Liver (tissue), 9 donors: ENCODE data around the gene KLHDC7B. TPM values are rescaled to one million over a fixed set of nuclear protein-coding genes. Genes with fewer than 3 reads are reported as not detected.

ENCODE experiments used
- DNase-seq: peaks from one replicate; pipeline ENCODE4 v3.0.0-alpha.2; 2017; ENCODE audit warnings: low spot score
- H3K27ac ChIP-seq, 2 donors: one replicate each; pipeline ENCODE4 v1.7.0; 2013; ENCODE audit warnings: inconsistent platforms in 2 of 2, low read length in 2 of 2, control low read depth in 1 of 2, low read depth in 1 of 2, mild to moderate bottlenecking in 1 of 2
- H3K27me3 ChIP-seq, 4 donors: one replicate each; pipeline versions ENCODE4 v1.6.1 to v1.7.0; 2013; ENCODE audit warnings: low read length in 3 of 4, inconsistent platforms in 1 of 4, mild to moderate bottlenecking in 1 of 4, moderate library complexity in 1 of 4; ENCODE audit not compliant: control insufficient read depth in 4 of 4, insufficient read depth in 4 of 4
- H3K36me3 ChIP-seq, 4 donors: one replicate each; pipeline versions ENCODE4 v1.6.1 to v1.7.0; 2013; ENCODE audit warnings: low read length in 3 of 4, mild to moderate bottlenecking in 3 of 4, low read depth in 1 of 4, moderate library complexity in 1 of 4; ENCODE audit not compliant: control insufficient read depth in 4 of 4, insufficient read depth in 3 of 4
- H3K4me1 ChIP-seq, 4 donors: one replicate each; pipeline versions ENCODE4 v1.6.1 to v1.7.0; 2013; ENCODE audit warnings: low read length in 3 of 4, mild to moderate bottlenecking in 3 of 4, moderate library complexity in 1 of 4; ENCODE audit not compliant: control insufficient read depth in 4 of 4, insufficient read depth in 4 of 4
- H3K4me3 ChIP-seq, 3 donors: one replicate each; pipeline versions ENCODE4 v1.6.1 to v1.7.0; 2013; ENCODE audit warnings: low read length in 3 of 3, control low read depth in 1 of 3, low read depth in 1 of 3, mild to moderate bottlenecking in 1 of 3
- H3K9ac ChIP-seq, 2 donors: one replicate each; pipeline ENCODE4 v1.7.0; 2013; ENCODE audit warnings: low read length in 2 of 2, mild to moderate bottlenecking in 2 of 2, moderate library complexity in 2 of 2, control low read depth in 1 of 2, low read depth in 1 of 2
- H3K9me3 ChIP-seq, 4 donors: one replicate each; pipeline versions ENCODE4 v1.6.1 to v1.7.0; 2013; ENCODE audit warnings: low read length in 3 of 4; ENCODE audit not compliant: control insufficient read depth in 4 of 4
- EGR1 ChIP-seq, 2 donors: IDR thresholded peaks; 2 replicates each; pipeline ENCODE4 v1.6.1; 2016 to 2018; ENCODE audit warnings: antibody characterized with exemption in 2 of 2, low read depth in 2 of 2
- FOXA1 ChIP-seq: IDR thresholded peaks from 2 replicates; pipeline ENCODE4 v1.6.1; 2016; ENCODE audit warnings: antibody characterized with exemption
- FOXA2 ChIP-seq: IDR thresholded peaks from 2 replicates; pipeline ENCODE4 v1.6.1; 2016; ENCODE audit warnings: antibody characterized with exemption
- GABPA ChIP-seq, 2 donors: IDR thresholded peaks in 1 of 2; conservative IDR thresholded peaks in 1 of 2; 2 replicates each; pipeline ENCODE4 v1.6.1; 2016; ENCODE audit warnings: antibody characterized with exemption in 2 of 2, mild to moderate bottlenecking in 1 of 2, moderate library complexity in 1 of 2
- HNF4A ChIP-seq, 2 donors: conservative IDR thresholded peaks; 2 replicates each; pipeline ENCODE4 v1.6.1; 2016; ENCODE audit warnings: antibody characterized with exemption in 2 of 2, mild to moderate bottlenecking in 2 of 2
- HNF4G ChIP-seq: IDR thresholded peaks from 2 replicates; pipeline ENCODE4 v1.6.1; 2016; ENCODE audit warnings: antibody characterized with exemption
- JUND ChIP-seq, 2 donors: IDR thresholded peaks; 2 replicates each; pipeline ENCODE4 v1.6.1; 2016; ENCODE audit warnings: antibody characterized with exemption in 2 of 2
- NR2F2 ChIP-seq: IDR thresholded peaks from 2 replicates; pipeline ENCODE4 v1.6.1; 2016; ENCODE audit warnings: antibody characterized with exemption
- RAD21 ChIP-seq, 2 donors: IDR thresholded peaks; 2 replicates each; pipeline ENCODE4 v1.6.1; 2016; ENCODE audit warnings: antibody characterized with exemption in 2 of 2, mild to moderate bottlenecking in 2 of 2
- RXRA ChIP-seq, 2 donors: IDR thresholded peaks; 2 replicates each; pipeline ENCODE4 v1.6.1; 2017 to 2018; ENCODE audit warnings: antibody characterized with exemption in 2 of 2, mild to moderate bottlenecking in 1 of 2
- SP1 ChIP-seq: IDR thresholded peaks from 2 replicates; pipeline ENCODE4 v1.6.1; 2018; ENCODE audit warnings: antibody characterized with exemption, mild to moderate bottlenecking
- TAF1 ChIP-seq: conservative IDR thresholded peaks from 2 replicates; pipeline ENCODE4 v1.6.1; 2016; ENCODE audit warnings: antibody characterized with exemption, mild to moderate bottlenecking
- YY1 ChIP-seq: IDR thresholded peaks from 2 replicates; pipeline ENCODE4 v1.6.1; 2016; ENCODE audit warnings: antibody characterized with exemption, mild to moderate bottlenecking
- ZBTB33 ChIP-seq: IDR thresholded peaks from 2 replicates; pipeline ENCODE4 v1.6.1; 2016; ENCODE audit warnings: antibody characterized with exemption
- WGBS: extraction: QIAGEN DNeasy Blood & Tissue Kit; methylation state at CpG from one replicate; pipeline ENCODE4 v1.1.7; 2013; 5-methylcytosine and 5-hydroxymethylcytosine counted together
- polyA plus RNA-seq, 2 donors: library from polyadenylated mRNA; stranded (reverse) in 1 of 2; unstranded in 1 of 2; fragments of 200-250 nt in 1 of 2; fragments of >200 nt in 1 of 2; fragmentation: Nextera tagmentation in 1 of 2; extraction: Ambion mirVana in 1 of 2; gene quantifications; one replicate each; pipeline versions ENCODE4 v1.2.1 to v1.2.3, GENCODE V29; 2013 to 2015
- total RNA-seq, 2 donors: library from RNA; depleted of rRNA; stranded (reverse); fragments of >200 nt; gene quantifications; one replicate each; pipeline ENCODE4 v1.2.3, GENCODE V29; 2014
- TF ChIP-seq, protein P1 (sequence below): IDR thresholded peaks from 2 replicates; pipeline ENCODE4 v1.6.1; 2016; ENCODE audit warnings: antibody characterized with exemption, mild to moderate bottlenecking
- TF ChIP-seq, protein P2 (sequence below): fragments of 150-350 bp; IDR thresholded peaks from 2 replicates; pipeline ENCODE4 v1.5.1; 2017; ENCODE audit warnings: improper control_type of control experiment, low read depth, low read length; ENCODE audit not compliant: missing input control
- donor health status: healthy.
- donor health status: healthy.
- donor health status: healthy.
- donor health status: healthy.
- donor health status: healthy.

The KLHDC7B gene
- total and polyA plus RNA-seq, 4 donors, result 0.08 to 0.16 (median 0.08) TPM; not detected in 1

- Histone ChIP-seq H3K9ac (no peak overlapping the region), H3K4me1 (peaks cover 0 to 15% (median 12%) of the 10 kb centered on the region in 4 donors), H3K4me3 (no peak overlapping the region), H3K27ac (peak overlapping the region in 1 of 2 donors; percentile 17), H3K36me3 (no peaks in the 10 kb centered on the region), H3K27me3 (no peaks in the 10 kb centered on the region), H3K9me3 (no peaks in the 10 kb centered on the region)
- WGBS, result 90% methylated on average over 3 of the region's 3 CpGs
- DNase-seq, result no peak
- no peak for TF ChIP-seq FOXA2
- TF ChIP-seq HNF4A (conservative IDR thresholded peaks at IDR 0.05), result no peak
- no peak for TF ChIP-seq SP1
- no peak for TF ChIP-seq EGR1 (IDR thresholded peaks at IDR 0.05; ENCODE audit: low read depth in 2 of 2)
- TF ChIP-seq JUND (IDR thresholded peaks at IDR 0.05), result no peak
- no peak for TF ChIP-seq GABPA (IDR thresholded peaks at IDR 0.05 in 1 of 2, conservative IDR thresholded peaks at IDR 0.05 in 1 of 2)
- TF ChIP-seq, protein P1, sequence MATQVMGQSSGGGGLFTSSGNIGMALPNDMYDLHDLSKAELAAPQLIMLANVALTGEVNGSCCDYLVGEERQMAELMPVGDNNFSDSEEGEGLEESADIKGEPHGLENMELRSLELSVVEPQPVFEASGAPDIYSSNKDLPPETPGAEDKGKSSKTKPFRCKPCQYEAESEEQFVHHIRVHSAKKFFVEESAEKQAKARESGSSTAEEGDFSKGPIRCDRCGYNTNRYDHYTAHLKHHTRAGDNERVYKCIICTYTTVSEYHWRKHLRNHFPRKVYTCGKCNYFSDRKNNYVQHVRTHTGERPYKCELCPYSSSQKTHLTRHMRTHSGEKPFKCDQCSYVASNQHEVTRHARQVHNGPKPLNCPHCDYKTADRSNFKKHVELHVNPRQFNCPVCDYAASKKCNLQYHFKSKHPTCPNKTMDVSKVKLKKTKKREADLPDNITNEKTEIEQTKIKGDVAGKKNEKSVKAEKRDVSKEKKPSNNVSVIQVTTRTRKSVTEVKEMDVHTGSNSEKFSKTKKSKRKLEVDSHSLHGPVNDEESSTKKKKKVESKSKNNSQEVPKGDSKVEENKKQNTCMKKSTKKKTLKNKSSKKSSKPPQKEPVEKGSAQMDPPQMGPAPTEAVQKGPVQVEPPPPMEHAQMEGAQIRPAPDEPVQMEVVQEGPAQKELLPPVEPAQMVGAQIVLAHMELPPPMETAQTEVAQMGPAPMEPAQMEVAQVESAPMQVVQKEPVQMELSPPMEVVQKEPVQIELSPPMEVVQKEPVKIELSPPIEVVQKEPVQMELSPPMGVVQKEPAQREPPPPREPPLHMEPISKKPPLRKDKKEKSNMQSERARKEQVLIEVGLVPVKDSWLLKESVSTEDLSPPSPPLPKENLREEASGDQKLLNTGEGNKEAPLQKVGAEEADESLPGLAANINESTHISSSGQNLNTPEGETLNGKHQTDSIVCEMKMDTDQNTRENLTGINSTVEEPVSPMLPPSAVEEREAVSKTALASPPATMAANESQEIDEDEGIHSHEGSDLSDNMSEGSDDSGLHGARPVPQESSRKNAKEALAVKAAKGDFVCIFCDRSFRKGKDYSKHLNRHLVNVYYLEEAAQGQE, result no peak
- no peak for TF ChIP-seq FOXA1
- no peak for TF ChIP-seq RXRA (IDR thresholded peaks at IDR 0.05)
These were observed 9.5 kb upstream of the KLHDC7B start for GRCh38 chr22:50536226-50536625.

DNA sequence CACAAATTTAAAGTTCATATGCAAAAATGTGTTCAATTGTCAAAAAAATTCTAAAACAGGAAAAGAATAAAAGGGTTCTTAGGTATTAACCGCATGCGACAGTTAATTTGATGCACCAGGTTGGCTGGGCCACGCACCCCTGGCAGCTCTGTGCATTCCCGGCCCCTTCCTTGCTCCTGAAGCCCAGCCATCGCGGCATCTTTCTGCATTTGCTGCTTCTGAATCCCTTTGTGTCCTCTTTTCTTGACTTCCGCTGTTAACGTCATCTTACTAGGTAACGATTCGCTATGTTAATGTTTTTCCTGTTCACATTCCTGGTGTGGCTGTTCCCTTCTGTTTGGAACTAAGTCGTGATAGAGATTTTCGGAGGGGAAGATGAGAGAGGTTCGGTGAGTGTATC lies 7.9 kb upstream of the KLHDC7B start:
- TF ChIP-seq RAD21 (IDR thresholded peaks at IDR 0.05) (no peak), NR2F2 (no peak), FOXA1 (no peak), GABPA (IDR thresholded peaks at IDR 0.05 in 1 of 2, conservative IDR thresholded peaks at IDR 0.05 in 1 of 2) (no peak), TAF1 (no peak), HNF4G (no peak), ZBTB33 (no peak)
- H3K27me3 ChIP-seq, result no peaks in the 10 kb centered on the region
- H3K9ac ChIP-seq, result no peak overlapping the region
- no peaks in the 10 kb centered on the region for H3K36me3 ChIP-seq
- H3K4me1 ChIP-seq, result peaks cover 0 to 14% (median 7%) of the 10 kb centered on the region in 4 donors
- WGBS, result 95% methylated on average over 13 of the region's 13 CpGs
- DNase-seq, result no peak
- H3K27ac ChIP-seq, result peak overlapping the region; percentile 87 to 100
- no peaks in the 10 kb centered on the region for H3K9me3 ChIP-seq
- H3K4me3 ChIP-seq, result no peak overlapping the region

DNA sequence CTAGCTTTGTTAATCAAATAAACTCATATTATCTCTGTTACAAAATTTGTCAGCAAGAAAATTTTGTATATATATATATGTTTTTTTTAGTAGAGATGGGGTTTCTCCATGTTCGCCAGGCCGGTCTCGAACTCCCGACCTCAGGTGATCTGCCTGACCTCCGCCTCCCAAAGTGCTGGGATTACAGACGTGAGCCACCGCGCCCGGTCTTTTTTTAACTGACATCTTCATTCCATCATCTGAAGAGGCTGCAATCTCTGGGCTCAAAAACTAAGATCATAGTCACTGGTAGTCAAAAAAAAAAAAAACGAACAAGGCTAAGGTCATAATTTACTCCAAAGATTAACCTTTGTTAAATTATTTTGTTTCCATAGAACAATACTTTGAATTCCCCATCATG lies 5.3 kb upstream of the KLHDC7B start:
- H3K27me3 ChIP-seq, result no peaks in the 10 kb centered on the region
- TF ChIP-seq SP1 (no peak), YY1 (no peak), FOXA2 (no peak), TAF1 (no peak), RAD21 (IDR thresholded peaks at IDR 0.05) (no peak), RXRA (IDR thresholded peaks at IDR 0.05) (no peak), GABPA (IDR thresholded peaks at IDR 0.05 in 1 of 2, conservative IDR thresholded peaks at IDR 0.05 in 1 of 2) (no peak), HNF4G (no peak), JUND (IDR thresholded peaks at IDR 0.05) (no peak), EGR1 (IDR thresholded peaks at IDR 0.05; ENCODE audit: low read depth in 2 of 2) (no peak), ZBTB33 (no peak)
- TF ChIP-seq, protein P2, sequence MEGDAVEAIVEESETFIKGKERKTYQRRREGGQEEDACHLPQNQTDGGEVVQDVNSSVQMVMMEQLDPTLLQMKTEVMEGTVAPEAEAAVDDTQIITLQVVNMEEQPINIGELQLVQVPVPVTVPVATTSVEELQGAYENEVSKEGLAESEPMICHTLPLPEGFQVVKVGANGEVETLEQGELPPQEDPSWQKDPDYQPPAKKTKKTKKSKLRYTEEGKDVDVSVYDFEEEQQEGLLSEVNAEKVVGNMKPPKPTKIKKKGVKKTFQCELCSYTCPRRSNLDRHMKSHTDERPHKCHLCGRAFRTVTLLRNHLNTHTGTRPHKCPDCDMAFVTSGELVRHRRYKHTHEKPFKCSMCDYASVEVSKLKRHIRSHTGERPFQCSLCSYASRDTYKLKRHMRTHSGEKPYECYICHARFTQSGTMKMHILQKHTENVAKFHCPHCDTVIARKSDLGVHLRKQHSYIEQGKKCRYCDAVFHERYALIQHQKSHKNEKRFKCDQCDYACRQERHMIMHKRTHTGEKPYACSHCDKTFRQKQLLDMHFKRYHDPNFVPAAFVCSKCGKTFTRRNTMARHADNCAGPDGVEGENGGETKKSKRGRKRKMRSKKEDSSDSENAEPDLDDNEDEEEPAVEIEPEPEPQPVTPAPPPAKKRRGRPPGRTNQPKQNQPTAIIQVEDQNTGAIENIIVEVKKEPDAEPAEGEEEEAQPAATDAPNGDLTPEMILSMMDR, result no peak
- H3K27ac ChIP-seq, result peak overlapping the region; percentile 96 to 100
- no peaks in the 10 kb centered on the region for H3K36me3 ChIP-seq
- no peaks in the 10 kb centered on the region for H3K9me3 ChIP-seq
- peak overlapping the region in 1 of 2 donors; percentile 99 for H3K9ac ChIP-seq
- no peak overlapping the region for H3K4me3 ChIP-seq
- H3K4me1 ChIP-seq, result peaks cover 0 to 18% (median 5%) of the 10 kb centered on the region in 4 donors
- 84% methylated on average over 10 of the region's 10 CpGs for WGBS
- no peak for DNase-seq
